Vagina (tissue), 2 donors: ENCODE data around the gene SIGLEC10. TPM values are rescaled to one million over a fixed set of nuclear protein-coding genes. Genes with fewer than 3 reads are reported as not detected.
A peak's percentile ranks its signal among the peaks of the same experiment; 100 is the strongest.

ENCODE experiments used
- DNase-seq, 2 donors: peaks; one replicate each; pipeline ENCODE4 v3.0.0-alpha.2; 2017; ENCODE audit errors: extremely low spot score in 2 of 2
- H3K27ac ChIP-seq: fragments of 200-600 bp; sonication (generic); one replicate; pipeline ENCODE4 v1.5.1; 2019
- H3K27me3 ChIP-seq: fragments of 200-600 bp; sonication (generic); one replicate; pipeline ENCODE4 v1.5.1; 2019
- H3K36me3 ChIP-seq, 2 donors: fragments of 200-600 bp; sonication (generic); one replicate each; pipeline ENCODE4 v1.5.1; 2017 to 2019
- H3K4me1 ChIP-seq: fragments of 200-600 bp; sonication (generic); one replicate; pipeline ENCODE4 v1.5.1; 2019
- H3K4me3 ChIP-seq, 2 donors: fragments of 200-600 bp; sonication (generic); 1 replicate in 1 of 2; 2 replicates in 1 of 2; pipeline ENCODE4 v1.5.1; 2016 to 2019
- H3K9me3 ChIP-seq: fragments of 200-600 bp; sonication (generic); one replicate; pipeline ENCODE4 v1.5.1; 2019
- POLR2A ChIP-seq, 2 donors: fragments of 450-650 bp; IDR thresholded peaks; one replicate each; pipeline ENCODE4 v1.6.1; 2017; ENCODE audit warnings: antibody characterized with exemption in 2 of 2, mild to moderate bottlenecking in 2 of 2, moderate library complexity in 2 of 2
- POLR2AphosphoS5 ChIP-seq, 2 donors: sonication (generic); formaldehyde crosslinking; IDR thresholded peaks; one replicate each; pipeline ENCODE4 v1.9.0; 2017; ENCODE audit warnings: antibody characterized with exemption in 2 of 2, mild to moderate bottlenecking in 2 of 2, low read depth in 1 of 2; ENCODE audit not compliant: insufficient read depth in 1 of 2
- intact Hi-C: fragments of 100-400 bp; cut with DNase I; formaldehyde crosslinking; loops from one replicate; pipeline ENCODE4 v1.15.1; 2023
- total RNA-seq: library from RNA; depleted of rRNA; stranded (reverse); fragments of >200 nt; gene quantifications from one replicate; pipeline ENCODE4 v1.2.3, GENCODE V29; 2016
- TF ChIP-seq, protein P1 (sequence below), 3 experiments: fragments of 450-650 bp in 2 of 3; fragments of 200-600 bp in 1 of 3; sonication (generic) in 1 of 3; IDR thresholded peaks; one replicate each; pipeline ENCODE4 v1.5.1; 2017 to 2019; ENCODE audit warnings: antibody characterized with exemption in 3 of 3, mild to moderate bottlenecking in 2 of 3, moderate library complexity in 2 of 3

SIGLEC10 gene
- total RNA-seq, 1 donor from 2014 or later = 3.7 TPM

DNA sequence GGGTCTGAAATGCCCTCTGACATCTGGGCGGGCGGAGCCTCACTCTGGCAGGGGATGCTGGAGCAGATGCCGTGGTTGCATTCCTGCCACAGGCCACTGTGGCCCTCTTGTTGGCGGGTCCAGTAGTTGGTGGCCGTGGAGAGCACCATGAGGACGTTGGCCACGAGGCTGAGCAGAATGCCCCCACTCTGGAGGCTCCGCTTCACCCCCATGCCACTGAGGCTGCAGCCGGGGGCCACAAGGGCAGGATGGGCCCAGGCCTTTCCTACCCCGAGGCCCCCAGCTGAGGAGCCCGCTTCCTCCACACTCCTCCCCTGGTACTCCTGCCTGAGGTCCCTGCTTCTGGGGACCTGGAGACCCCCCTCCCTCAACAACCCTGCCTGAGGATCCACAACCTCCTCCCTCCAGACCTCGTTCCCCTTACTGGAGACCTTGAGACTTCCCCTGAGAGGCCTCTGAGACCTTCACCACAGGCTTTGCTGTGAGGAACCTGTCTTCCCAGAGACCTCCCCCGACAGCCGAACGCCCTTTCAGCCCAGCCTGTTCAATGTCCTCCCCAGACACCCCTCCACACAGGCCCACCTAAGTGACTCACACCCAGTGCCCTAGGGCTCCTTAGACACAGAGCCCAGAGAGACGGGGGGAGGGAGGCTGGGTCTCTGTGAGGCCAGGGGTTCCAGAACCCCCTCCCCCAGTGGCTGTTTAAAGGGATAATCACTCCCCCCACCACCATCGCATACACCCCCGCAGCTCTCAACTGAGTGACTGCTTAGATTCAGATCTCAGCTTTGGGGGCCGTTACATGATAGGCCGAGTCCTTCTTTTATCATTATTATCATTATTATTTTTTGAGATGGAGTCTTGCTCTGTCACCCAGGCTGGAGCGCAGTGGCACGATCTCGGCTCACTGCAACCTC, 48.8 kb downstream of the SIGLEC10 start, which contains the start of gene CLDND2:
TSS of gene CLDND2 (minus strand) at position 638 of the 917 bp plus-strand sequence. CDS start at position 212, 426 bp downstream.
- intact Hi-C loops = loop anchor here (10.0 kb wide), 1 partner anchor 326 kb away; the partner anchor contains the start of gene SPACA6
- no peaks in the 10 kb centered on the region for H3K9me3 ChIP-seq
- no peak for DNase-seq
- TF ChIP-seq, protein P1, sequence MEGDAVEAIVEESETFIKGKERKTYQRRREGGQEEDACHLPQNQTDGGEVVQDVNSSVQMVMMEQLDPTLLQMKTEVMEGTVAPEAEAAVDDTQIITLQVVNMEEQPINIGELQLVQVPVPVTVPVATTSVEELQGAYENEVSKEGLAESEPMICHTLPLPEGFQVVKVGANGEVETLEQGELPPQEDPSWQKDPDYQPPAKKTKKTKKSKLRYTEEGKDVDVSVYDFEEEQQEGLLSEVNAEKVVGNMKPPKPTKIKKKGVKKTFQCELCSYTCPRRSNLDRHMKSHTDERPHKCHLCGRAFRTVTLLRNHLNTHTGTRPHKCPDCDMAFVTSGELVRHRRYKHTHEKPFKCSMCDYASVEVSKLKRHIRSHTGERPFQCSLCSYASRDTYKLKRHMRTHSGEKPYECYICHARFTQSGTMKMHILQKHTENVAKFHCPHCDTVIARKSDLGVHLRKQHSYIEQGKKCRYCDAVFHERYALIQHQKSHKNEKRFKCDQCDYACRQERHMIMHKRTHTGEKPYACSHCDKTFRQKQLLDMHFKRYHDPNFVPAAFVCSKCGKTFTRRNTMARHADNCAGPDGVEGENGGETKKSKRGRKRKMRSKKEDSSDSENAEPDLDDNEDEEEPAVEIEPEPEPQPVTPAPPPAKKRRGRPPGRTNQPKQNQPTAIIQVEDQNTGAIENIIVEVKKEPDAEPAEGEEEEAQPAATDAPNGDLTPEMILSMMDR (IDR thresholded peaks at IDR 0.05) = no peak
- TF ChIP-seq POLR2AphosphoS5 (IDR thresholded peaks at IDR 0.05; ENCODE audit: insufficient read depth in 1 of 2, low read depth in 1 of 2) (no peak), POLR2A (IDR thresholded peaks at IDR 0.05) (no peak)
- H3K27me3 ChIP-seq = no peaks in the 10 kb centered on the region
- no peaks in the 10 kb centered on the region for H3K36me3 ChIP-seq
- H3K27ac ChIP-seq = peak within 1 kb of the TSS; percentile 93
- H3K4me3 ChIP-seq = peak within 1 kb of the TSS; percentile 79 to 81
- peaks cover 31% of the 10 kb centered on the region for H3K4me1 ChIP-seq

DNA sequence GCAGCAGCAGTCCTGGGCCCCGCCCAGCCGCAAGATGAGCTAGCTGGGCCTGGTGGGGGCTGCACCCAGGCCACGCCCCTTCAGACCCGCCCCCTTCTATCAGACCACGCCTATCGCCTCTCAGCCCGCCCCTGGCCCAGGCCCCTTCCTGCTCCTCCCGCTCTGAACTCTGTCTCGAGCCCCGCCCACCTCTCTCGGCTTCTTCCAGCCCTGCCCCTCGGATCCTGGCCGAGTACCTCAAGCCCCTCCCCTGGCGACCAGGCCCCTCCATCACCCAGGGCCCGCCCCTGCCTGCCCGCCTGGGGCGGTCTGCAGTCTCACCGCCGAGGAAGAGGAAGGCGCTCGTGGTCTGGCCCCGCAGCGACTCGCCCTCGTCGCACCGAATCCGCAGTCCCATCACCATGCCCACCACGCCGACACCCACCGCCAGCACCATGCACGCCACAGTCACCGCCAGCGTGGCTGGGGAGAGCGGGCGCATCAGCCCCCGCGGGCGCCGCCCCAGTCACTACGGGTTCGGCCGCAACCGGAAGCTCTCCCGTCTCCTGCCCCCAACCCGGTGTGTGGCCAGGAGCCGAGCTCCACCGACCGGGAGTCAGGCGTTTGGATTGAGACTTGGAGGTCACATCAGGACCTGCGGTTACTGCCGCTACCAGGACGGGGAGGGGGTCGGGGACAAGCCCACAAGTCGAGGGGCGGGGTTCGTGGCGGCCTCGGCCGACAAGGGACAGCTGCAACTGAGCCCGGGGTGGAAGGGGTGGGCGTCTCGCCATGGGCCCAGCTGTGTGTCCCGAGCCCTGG, 49.7 kb downstream of the SIGLEC10 start:
- peak overlapping the region; percentile 79 to 81 for H3K4me3 ChIP-seq
- DNase-seq = peak; percentile 99 to 100
- H3K27me3 ChIP-seq = no peaks in the 10 kb centered on the region
- intact Hi-C loops = loop anchor here (10.0 kb wide), 1 partner anchor 327 kb away; the partner anchor contains the start of gene SPACA6
- peaks cover 36% of the 10 kb centered on the region for H3K4me1 ChIP-seq
- TF ChIP-seq, protein P1 (IDR thresholded peaks at IDR 0.05) = no peak
- TF ChIP-seq POLR2A (IDR thresholded peaks at IDR 0.05) (peak; percentile 5 to 42), POLR2AphosphoS5 (IDR thresholded peaks at IDR 0.05; ENCODE audit: insufficient read depth in 1 of 2, low read depth in 1 of 2) (peak; percentile 92 to 97)
- H3K9me3 ChIP-seq = no peaks in the 10 kb centered on the region
- peak overlapping the region; percentile 93 for H3K27ac ChIP-seq
- H3K36me3 ChIP-seq = no peaks in the 10 kb centered on the region

DNA sequence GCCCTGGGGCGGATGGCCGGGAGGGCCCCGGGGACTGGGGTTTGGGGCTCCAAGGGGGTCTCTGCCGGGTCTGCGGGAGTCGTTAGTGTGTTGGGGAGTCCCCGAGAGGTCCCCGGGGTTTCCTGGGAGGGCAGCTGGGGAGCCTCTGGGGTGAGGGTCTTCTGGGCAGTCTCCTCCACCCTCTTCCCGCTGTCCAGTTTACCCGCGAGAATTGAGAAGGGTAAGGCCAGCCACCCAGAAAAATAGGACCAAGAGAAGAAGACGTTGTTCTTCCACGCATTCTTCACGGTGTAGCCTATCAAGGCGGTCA, 50.2 kb downstream of the SIGLEC10 start:
- DNase-seq = no peak
- H3K4me1 ChIP-seq = peaks cover 41% of the 10 kb centered on the region
- no peaks in the 10 kb centered on the region for H3K27me3 ChIP-seq
- H3K36me3 ChIP-seq = no peaks in the 10 kb centered on the region
- TF ChIP-seq POLR2AphosphoS5 (IDR thresholded peaks at IDR 0.05; ENCODE audit: insufficient read depth in 1 of 2, low read depth in 1 of 2) (no peak), POLR2A (IDR thresholded peaks at IDR 0.05) (peak; percentile 12 to 98)
- TF ChIP-seq, protein P1 (IDR thresholded peaks at IDR 0.05) = no peak
- H3K9me3 ChIP-seq = no peaks in the 10 kb centered on the region
- H3K4me3 ChIP-seq = peak overlapping the region; percentile 79 to 81
- H3K27ac ChIP-seq = peak overlapping the region; percentile 93
- intact Hi-C loops = loop anchor here (10.0 kb wide), 1 partner anchor 328 kb away; the partner anchor contains the start of gene SPACA6

DNA sequence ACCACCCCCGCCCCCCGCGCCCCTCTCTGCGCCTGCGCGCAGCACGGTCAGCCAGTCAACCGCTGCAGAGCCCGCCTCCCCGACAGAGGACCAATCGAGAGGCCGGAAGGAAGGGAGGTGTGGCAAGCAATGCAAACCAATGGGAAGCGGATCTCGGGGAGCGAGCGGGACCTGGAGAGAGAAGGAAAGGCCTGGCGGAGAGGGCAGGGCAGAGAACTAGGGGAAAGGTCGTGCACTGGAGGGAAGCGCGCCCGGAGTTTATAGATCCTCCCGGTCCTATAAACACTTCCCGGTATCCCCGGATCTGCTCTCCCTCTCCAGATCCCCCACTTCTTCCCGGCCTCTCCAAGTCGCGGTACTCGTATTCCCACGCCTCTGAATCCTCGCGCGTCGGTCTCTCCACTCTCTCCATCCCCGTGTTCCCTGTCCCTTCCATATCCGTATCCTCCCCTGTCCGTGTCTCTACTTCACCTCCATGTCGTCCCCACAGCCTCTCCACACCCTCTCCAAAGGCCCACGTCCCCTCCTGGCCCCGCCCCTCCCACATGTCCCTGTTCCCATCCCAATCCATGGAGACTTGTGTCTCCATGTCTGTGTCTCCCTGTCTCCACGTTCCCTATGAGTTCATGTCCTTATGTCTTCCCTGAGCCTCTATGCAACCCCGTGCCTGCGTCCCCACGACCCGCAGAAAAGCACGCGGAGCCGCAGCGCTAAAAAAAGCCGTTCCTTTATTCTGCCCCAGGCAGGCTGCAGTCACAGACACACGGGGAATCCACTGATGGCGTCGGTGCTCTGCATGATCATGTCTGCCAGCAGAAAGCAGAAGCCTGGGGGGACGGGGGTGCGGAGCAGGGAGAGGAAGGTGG, 50.8 kb downstream of the SIGLEC10 start:
- no peaks in the 10 kb centered on the region for H3K9me3 ChIP-seq
- H3K4me1 ChIP-seq = peaks cover 42% of the 10 kb centered on the region
- intact Hi-C loops = loop anchor here (10.0 kb wide), 1 partner anchor 328 kb away; the partner anchor contains the start of gene SPACA6
- peak overlapping the region; percentile 93 for H3K27ac ChIP-seq
- TF ChIP-seq POLR2A (IDR thresholded peaks at IDR 0.05) (peak; percentile 44 to 94), POLR2AphosphoS5 (IDR thresholded peaks at IDR 0.05; ENCODE audit: insufficient read depth in 1 of 2, low read depth in 1 of 2) (peak; percentile 90 to 96)
- TF ChIP-seq, protein P1 (IDR thresholded peaks at IDR 0.05) = no peak
- no peaks in the 10 kb centered on the region for H3K36me3 ChIP-seq
- H3K27me3 ChIP-seq = no peaks in the 10 kb centered on the region
- DNase-seq = peak in 1 of 2 donors; percentile 99
- H3K4me3 ChIP-seq = peak overlapping the region; percentile 79 to 81
